HepG2 (cell line): ENCODE results near the gene RSBN1. TPM values are rescaled to one million over a fixed set of nuclear protein-coding genes. Genes with fewer than 3 reads are reported as not detected.
A peak's percentile ranks its signal among the peaks of the same experiment; 100 is the strongest.
"Not testable (repeated sequence)": the region's sequence is repeated elsewhere in the genome, so short reads cannot be mapped to it uniquely, and the experiment has no call there.

ENCODE experiments used
- ATAC-seq: fragments of 200-7000 bp; cut with Tn5 transposase; 3 replicates; pipeline ENCODE4 v1.9.1; 2020; ENCODE audit warnings: mild to moderate bottlenecking, moderate library complexity
- BruUV-seq: library from RNA; stranded (reverse); fragments of 400-500 nt; replicated peaks from 2 replicates; lab custom pipeline; 2021; lab: Mats Ljungman, UMichigan
- CTCF ChIA-PET: fragments of 300-600 bp; formaldehyde crosslinking; extraction: SDS; loops from one replicate; lab custom pipeline; 2021; ENCODE audit warnings: low total read pairs, inconsistent platforms, low intra/inter-chr PET ratio; lab: Yijun Ruan, JAX
- POLR2A ChIA-PET: fragments of 350-600 bp; sonication (Branson Sonifier 250); formaldehyde crosslinking; loops from one replicate; lab custom pipeline; 2020; ENCODE audit warnings: antibody characterized with exemption, inconsistent platforms; lab: Yijun Ruan, JAX
- DNase-seq: peaks from one replicate; pipeline ENCODE4 v3.0.0-alpha.2; 2015; ENCODE audit warnings: low spot score
- FAIRE-seq: peaks from 3 replicates; lab custom pipeline; 2011; peaks lifted over from hg19 to GRCh38; lab: Jason Lieb, UNC
- H2AFZ ChIP-seq: one replicate; pipeline ENCODE4 v1.6.1; 2011; ENCODE audit warnings: low read length, inconsistent platforms
- H3K27ac ChIP-seq: fragments of 300-600 bp; 3 replicates; pipeline ENCODE4 v1.8.0; 2011; ENCODE audit warnings: mixed run types, mild to moderate bottlenecking, mixed read lengths, low read length, inconsistent platforms; ENCODE audit not compliant: insufficient read depth; ENCODE audit errors: extremely low read length
- H3K27me3 ChIP-seq, 2 experiments: fragments of 200-600 bp in 1 of 2; 2 replicates in 1 of 2; 3 replicates in 1 of 2; pipeline versions ENCODE4 v1.6.0 to v1.8.0; 2011; ENCODE audit warnings: low read length in 2 of 2, mild to moderate bottlenecking in 2 of 2, moderate library complexity in 2 of 2, inconsistent platforms in 1 of 2; ENCODE audit not compliant: insufficient read depth in 2 of 2, control insufficient read depth in 1 of 2
- H3K36me3 ChIP-seq, 2 experiments: fragments of 200-600 bp in 1 of 2; replicated peaks in 1 of 2; 2 replicates in 1 of 2; 3 replicates in 1 of 2; pipeline versions ENCODE4 v1.5.1 to v1.8.0; 2011; ENCODE audit warnings: low read length in 2 of 2, inconsistent platforms in 1 of 2; ENCODE audit not compliant: insufficient read depth in 2 of 2, control insufficient read depth in 1 of 2
- H3K4me1 ChIP-seq: 2 replicates; pipeline ENCODE4 v1.5.1; 2012; ENCODE audit warnings: low read length, inconsistent platforms; ENCODE audit not compliant: insufficient read depth
- H3K4me2 ChIP-seq: 2 replicates; pipeline ENCODE4 v1.6.0; 2011; ENCODE audit warnings: low read depth, low read length, inconsistent platforms
- H3K4me3 ChIP-seq, 3 experiments: fragments of 200-600 bp in 1 of 3; sonication (generic), shearing (Covaris generic) in 1 of 3; replicated peaks in 1 of 3; 2 replicates each; pipeline ENCODE4 v1.5.1; 2011 to 2016; ENCODE audit warnings: low read length in 3 of 3, inconsistent platforms in 2 of 3, low read depth in 2 of 3, mild to moderate bottlenecking in 2 of 3, control low read depth in 1 of 3, mixed read lengths in 1 of 3; ENCODE audit not compliant: insufficient read depth in 1 of 3
- H3K79me2 ChIP-seq: one replicate; pipeline ENCODE4 v1.6.1; 2011; ENCODE audit warnings: low read length, inconsistent platforms; ENCODE audit not compliant: insufficient read depth
- H3K9ac ChIP-seq: 2 replicates; pipeline ENCODE4 v1.6.0; 2011; ENCODE audit warnings: mild to moderate bottlenecking, low read depth, low read length, inconsistent platforms; ENCODE audit not compliant: insufficient read depth
- H3K9me3 ChIP-seq: 2 replicates; pipeline ENCODE4 v1.5.1; 2012; ENCODE audit warnings: mild to moderate bottlenecking, low read length
- H4K20me1 ChIP-seq: 2 replicates; pipeline ENCODE4 v1.6.0; 2011; ENCODE audit warnings: inconsistent platforms, mild to moderate bottlenecking, low read length, moderate library complexity; ENCODE audit not compliant: insufficient read depth
- CBFB ChIP-seq: sonication (generic); formaldehyde crosslinking; IDR thresholded peaks from 2 replicates; pipeline ENCODE4 v1.4.0; 2020; ENCODE audit warnings: missing genetic modification reagents
- ZNF652 ChIP-seq: IDR thresholded peaks from 2 replicates; pipeline ENCODE4 v1.6.1; 2016; ENCODE audit warnings: low read depth, borderline replicate concordance
- WGBS: methylation state at CpG from one replicate; pipeline ENCODE4 v1.1.6; 2017; ENCODE audit warnings: low lambda C conversion rate; 5-methylcytosine and 5-hydroxymethylcytosine counted together
- in situ Hi-C: cut with HindIII; loops from 2 replicates; pipeline ENCODE4 v1.10.0; 2017; ENCODE audit warnings: low pct_unique_long_range_greater_than_20kb; ENCODE audit not compliant: extremely low pct_ligation_motif_present
- intact Hi-C: fragments of 100-400 bp; cut with micrococcal nuclease; formaldehyde crosslinking; loops from one replicate; pipeline ENCODE4 v1.10.0; 2022; ENCODE audit not compliant: unreplicated experiment
- polyA plus RNA-seq, 8 experiments: library from polyadenylated mRNA; depleted of rRNA in 3 of 8; stranded (reverse) in 7 of 8; unstranded in 1 of 8; fragments of >200 nt; fragmentation: Illumina TruSeq in 4 of 8; extraction: Trizol in 4 of 8; gene quantifications; 2 replicates each; pipeline versions ENCODE4 v1.2.1 to v1.2.3, GENCODE V29; 2011 to 2016; ENCODE audit warnings: low read depth in 4 of 8, missing spikeins in 1 of 8, mixed read lengths in 1 of 8; ENCODE audit not compliant: insufficient read depth in 1 of 8
- total RNA-seq, 5 experiments: library from RNA; depleted of rRNA; stranded (reverse); fragments of >200 nt; fragmentation: Illumina TruSeq; extraction: Trizol; gene quantifications; 2 replicates each; pipeline ENCODE4 v1.2.3, GENCODE V29; 2016; ENCODE audit warnings: low read depth in 1 of 5

Gene RSBN1
- total and polyA plus RNA-seq, 2 of the 13 experiments (the other 11 are each of a cell fraction or from before 2014, with no cell fraction given): 8.3 to 10.4 TPM

- WGBS: 95% methylated on average over 1 of the region's 1 CpG
- Histone ChIP-seq H3K36me3 (peaks cover 2 to 6% of the 10 kb centered on the region in 2 experiments; a peak in 1 of 5 replicates), H3K9me3 (no peaks in the 10 kb centered on the region), H4K20me1 (no peaks in the 10 kb centered on the region), H3K4me3 (no peak overlapping the region), H3K4me1 (peaks cover 35% of the 10 kb centered on the region), H3K79me2 (peaks cover 11% of the 10 kb centered on the region), H3K9ac (no peak overlapping the region), H2AFZ (no peak overlapping the region), H3K27ac (no peak overlapping the region), H3K4me2 (0 out of 2 replicates have a peak overlapping the region, but pooled peaks have one; percentile 16), H3K27me3 (no peaks in the 10 kb centered on the region; a peak in 1 of 5 replicates)
- intact Hi-C loops (no loop called here), in situ Hi-C loops (no loop called here)
- ATAC-seq (no peak), FAIRE-seq (no peak), DNase-seq (no peak)
- peak; percentile 26; the same call in 1 of the 2 replicates for TF ChIP-seq ZNF652
- TF ChIP-seq CBFB: no peak
- POLR2A ChIA-PET: no interaction called here
- CTCF ChIA-PET: no interaction called here
- no TSS peak for BruUV-seq
Measured at GRCh38 chr1:113756461-113756860, 55.8 kb downstream of the RSBN1 start.

DNA sequence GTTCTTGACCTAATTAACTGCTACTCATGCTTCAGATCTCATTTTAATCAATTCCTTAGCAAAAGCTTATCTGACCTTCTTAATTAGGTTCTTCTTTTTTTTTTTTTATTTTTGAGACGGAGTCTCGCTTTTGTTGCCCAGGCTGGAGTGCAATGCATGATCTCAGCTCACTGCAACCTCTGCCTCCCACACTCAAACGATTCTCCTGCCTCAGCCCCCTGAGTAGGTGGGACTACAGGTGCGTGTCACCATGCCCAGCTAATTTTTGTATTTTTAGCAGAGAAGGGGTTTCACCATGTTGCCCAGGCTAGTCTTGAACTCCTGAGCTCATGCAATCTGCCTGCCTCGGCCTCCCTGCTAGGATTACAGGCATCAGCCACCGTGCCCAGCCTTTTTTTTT lies 58.9 kb downstream of the RSBN1 start:
- H3K27me3 ChIP-seq, in situ Hi-C loops, ATAC-seq, FAIRE-seq, POLR2A ChIA-PET, H4K20me1 ChIP-seq, H3K4me2 ChIP-seq, H3K9me3 ChIP-seq, H3K36me3 ChIP-seq, BruUV-seq, intact Hi-C loops, CTCF ChIA-PET, H3K27ac ChIP-seq, H3K4me3 ChIP-seq, H3K9ac ChIP-seq, DNase-seq, H2AFZ ChIP-seq: not testable (repeated sequence)
- Histone ChIP-seq H3K79me2 (peaks cover 11% of the 10 kb centered on the region), H3K4me1 (peaks cover 27% of the 10 kb centered on the region)
- 94% methylated on average over 6 of the region's 6 CpGs for WGBS
